Psoas muscle (tissue), 8 donors: ENCODE measurements around the gene DYNC2LI1. TPM values are rescaled to one million over a fixed set of nuclear protein-coding genes. Genes with fewer than 3 reads are reported as not detected.

Experiments used
- ATAC-seq, 4 donors: fragments of 200-7000 bp; cut with Tn5 transposase; one replicate each; pipeline ENCODE4 v1.9.1; 2020; ENCODE audit warnings: moderate library complexity in 3 of 4, mild to moderate bottlenecking in 2 of 4
- DNase-seq, 2 donors: peaks; one replicate each; pipeline ENCODE4 v3.0.0-alpha.2; 2020
- H3K27ac ChIP-seq: fragments of 200-600 bp; one replicate; pipeline ENCODE4 v1.8.0; 2022
- H3K27me3 ChIP-seq, 3 donors: fragments of 200-600 bp in 1 of 3; one replicate each; pipeline versions ENCODE4 v1.6.1 to v1.8.0; 2013 to 2022; ENCODE audit warnings: low read length in 2 of 3, mild to moderate bottlenecking in 2 of 3, moderate library complexity in 1 of 3; ENCODE audit not compliant: insufficient read depth in 3 of 3
- H3K36me3 ChIP-seq, 2 donors: fragments of 200-600 bp in 1 of 2; one replicate each; pipeline versions ENCODE4 v1.6.1 to v1.8.0; 2013 to 2022; ENCODE audit warnings: low read depth in 1 of 2, mild to moderate bottlenecking in 1 of 2, moderate library complexity in 1 of 2; ENCODE audit not compliant: insufficient read depth in 1 of 2
- H3K4me1 ChIP-seq: fragments of 200-600 bp; one replicate; pipeline ENCODE4 v1.8.0; 2022
- H3K4me3 ChIP-seq: fragments of 200-600 bp; one replicate; pipeline ENCODE4 v1.8.0; 2022; ENCODE audit warnings: mild to moderate bottlenecking
- H3K9me3 ChIP-seq: fragments of 200-600 bp; one replicate; pipeline ENCODE4 v1.8.0; 2022
- CTCF ChIP-seq: fragments of 200-600 bp; IDR thresholded peaks from one replicate; pipeline ENCODE4 v1.8.0; 2022; ENCODE audit warnings: antibody characterized with exemption
- whole genome bisulfite sequencing, 3 donors: extraction: QIAGEN DNeasy Blood & Tissue Kit; methylation state at CpG; one replicate each; pipeline versions ENCODE4 v1.1.6 to v1.1.7; 2013; 5-methylcytosine and 5-hydroxymethylcytosine counted together
- intact Hi-C, 2 donors: fragments of 100-400 bp; cut with DNase I; formaldehyde crosslinking; loops; one replicate each; pipeline versions ENCODE4 v1.11.0 to v1.14.2; 2022
- polyA plus RNA-seq, 3 donors: library from polyadenylated mRNA; stranded (reverse); fragments of 200-250 nt; gene quantifications; one replicate each; pipeline ENCODE4 v1.2.3, GENCODE V29; 2013
- total RNA-seq, 4 donors: library from RNA; stranded (reverse); fragmentation: NEBNext Ultra II Directional in 2 of 4; extraction: Animal tissue kit (Norgen Biotek cat#: 25700) in 2 of 4; gene quantifications; one replicate each; pipeline versions ENCODE4 v1.2.1 to v1.2.4, GENCODE V29; 2021 to 2023
- donor health status: healthy with polysubstance abuse.
- donor health status: DM: no; HTN: no; CAD: no; lungs with moderate emphysema.
- donor health status: Bipolar disorder and iron deficiency.
- donor health status: healthy.
- donor health status: DM: yes; HTN: yes; CAD: no.
- donor health status: DM: no; HTN: no; CAD: no.
- donor health status: DM: no; HTN: no; CAD: no.
- donor health status: DM: yes; HTN: yes; CAD: no.

DYNC2LI1 gene
- total and polyA plus RNA-seq, 7 donors: 3.4 to 23.7 (median 8.9) TPM

GRCh38 chr2:43727634-43728014, 46.2 kb upstream of the DYNC2LI1 start:
- H3K27me3 ChIP-seq: peaks cover 0 to 4% (median 0%) of the 10 kb centered on the region in 3 donors
- H3K4me3 ChIP-seq: no peak overlapping the region
- no peaks in the 10 kb centered on the region for H3K4me1 ChIP-seq
- H3K36me3 ChIP-seq: no peaks in the 10 kb centered on the region
- no peak overlapping the region for H3K27ac ChIP-seq
- no peak for TF ChIP-seq CTCF
- WGBS, 3 donors: 98 to 99% (median 99%) methylated on average over 2 of the region's 2 CpGs
- intact Hi-C loops: no loop called here
- no peaks in the 10 kb centered on the region for H3K9me3 ChIP-seq
- no peak for ATAC-seq
- DNase-seq: no peak

- peaks cover 0 to 4% (median 0%) of the 10 kb centered on the region in 3 donors for H3K27me3 ChIP-seq
- DNase-seq (no peak), ATAC-seq (no peak)
- no peaks in the 10 kb centered on the region for H3K4me1 ChIP-seq
- H3K27ac ChIP-seq: no peak overlapping the region
- H3K9me3 ChIP-seq: no peaks in the 10 kb centered on the region
- TF ChIP-seq CTCF: no peak
- H3K4me3 ChIP-seq: no peak overlapping the region
- no peaks in the 10 kb centered on the region for H3K36me3 ChIP-seq
- intact Hi-C loops: no loop called here
- 47 to 54% (median 49%) methylated on average over 5 of the region's 5 CpGs for WGBS, 3 donors
These were observed 44.2 kb upstream of the DYNC2LI1 start for GRCh38 chr2:43729491-43730174.

GRCh38 chr2:43731211-43731610, 42.6 kb upstream of the DYNC2LI1 start:
- ATAC-seq (no peak), DNase-seq (no peak)
- TF ChIP-seq CTCF: no peak
- no peak overlapping the region for H3K4me3 ChIP-seq
- H3K36me3 ChIP-seq: no peaks in the 10 kb centered on the region
- H3K4me1 ChIP-seq: no peaks in the 10 kb centered on the region
- intact Hi-C loops: no loop called here
- 95 to 100% (median 97%) methylated on average over 1 of the region's 1 CpG for WGBS, 3 donors
- H3K9me3 ChIP-seq: no peaks in the 10 kb centered on the region
- peaks cover 0 to 4% (median 0%) of the 10 kb centered on the region in 3 donors for H3K27me3 ChIP-seq
- H3K27ac ChIP-seq: no peak overlapping the region

GRCh38 chr2:43736637-43737036, 37.2 kb upstream of the DYNC2LI1 start:
- no peaks in the 10 kb centered on the region for H3K36me3 ChIP-seq
- intact Hi-C loops: no loop called here
- H3K4me1 ChIP-seq: no peaks in the 10 kb centered on the region
- H3K9me3 ChIP-seq: no peaks in the 10 kb centered on the region
- 84 to 90% (median 89%) methylated on average over 6 of the region's 6 CpGs for WGBS, 3 donors
- DNase-seq (no peak), ATAC-seq (no peak)
- no peak for TF ChIP-seq CTCF
- no peak overlapping the region for H3K4me3 ChIP-seq
- H3K27ac ChIP-seq: no peak overlapping the region
- peaks cover 0 to 8% (median 0%) of the 10 kb centered on the region in 3 donors for H3K27me3 ChIP-seq
